Head of caudate nucleus (tissue), 42 donors: ENCODE data around the gene LPAR3.

ENCODE experiments used
- DNase-seq, 42 donors: peaks; one replicate each; pipeline versions ENCODE4 v3.0.0 to v3.0.0-alpha.2; 2020 to 2021; ENCODE audit warnings: mixed read lengths in 7 of 42
- intact Hi-C: fragments of 100-400 bp; cut with DNase I; formaldehyde crosslinking; loops from one replicate; pipeline ENCODE4 v1.15.0; 2022

The LPAR3 gene

DNA sequence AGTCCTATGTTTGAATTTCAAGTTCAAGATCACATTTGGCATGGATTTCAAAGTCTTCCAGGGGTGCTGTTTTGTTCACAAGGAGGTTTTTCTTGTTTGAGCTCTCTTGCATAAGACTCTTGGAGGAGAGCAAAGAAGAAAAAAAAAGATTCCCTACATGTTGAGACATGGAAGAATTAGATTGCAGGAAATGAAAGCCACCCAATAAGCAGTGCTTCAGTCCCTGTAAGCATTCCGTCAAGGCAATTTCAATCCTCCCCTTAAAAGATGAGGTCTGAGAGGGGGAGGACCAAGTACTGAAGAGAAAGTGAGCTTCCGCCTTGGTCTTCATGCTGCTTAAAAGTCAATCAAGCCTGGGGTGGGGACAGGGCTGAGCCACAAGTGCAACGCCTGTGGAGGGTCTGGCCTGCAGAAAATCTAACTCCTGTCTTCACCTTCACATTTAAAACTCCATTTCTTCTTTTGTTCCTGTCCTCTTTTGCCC lies 50.2 kb downstream of the LPAR3 start:
- intact Hi-C loops: no loop called here
- no peak for DNase-seq

DNA sequence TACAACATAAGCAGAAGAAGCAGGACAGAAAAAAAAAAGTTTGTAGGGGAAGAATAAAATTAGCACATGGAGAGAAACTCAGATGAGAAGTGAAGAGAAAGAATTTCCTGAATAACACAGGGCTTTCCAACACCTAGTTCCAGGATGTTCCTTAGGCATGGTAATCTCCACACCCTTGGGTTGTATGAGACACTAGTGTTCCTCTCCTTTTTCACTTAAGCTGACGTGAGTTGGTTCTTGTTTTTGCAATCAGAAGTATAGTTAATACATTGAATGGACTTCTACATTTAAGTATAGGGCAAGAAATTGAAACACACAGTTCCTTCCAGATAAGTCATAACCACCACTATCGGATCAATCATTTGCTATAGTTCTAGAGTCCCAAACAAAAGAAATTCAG lies 51.0 kb downstream of the LPAR3 start:
- no peak for DNase-seq

DNA sequence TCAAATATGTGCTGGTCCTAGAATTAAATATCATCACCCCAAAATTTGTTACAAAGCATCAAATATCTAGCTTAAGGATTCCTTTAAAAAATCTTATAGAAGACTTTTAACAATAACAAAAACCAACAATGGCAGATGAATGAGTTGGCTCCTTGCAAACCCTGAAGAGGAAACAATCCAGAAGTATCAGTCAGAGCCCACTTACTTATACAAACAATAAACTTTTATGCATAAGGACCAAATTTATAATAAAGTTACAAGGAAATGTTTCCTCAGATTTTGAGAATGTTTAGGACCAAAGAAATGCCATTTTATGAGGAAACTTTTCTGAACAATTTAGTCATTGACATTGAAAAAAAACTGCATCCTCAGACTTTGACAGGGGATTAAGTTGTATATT lies 52.7 kb downstream of the LPAR3 start:
- intact Hi-C loops: no loop called here
- DNase-seq: no peak

More for the DNA sequence above, 51.0 kb downstream of the LPAR3 start:
- intact Hi-C loops: no loop called here

DNA sequence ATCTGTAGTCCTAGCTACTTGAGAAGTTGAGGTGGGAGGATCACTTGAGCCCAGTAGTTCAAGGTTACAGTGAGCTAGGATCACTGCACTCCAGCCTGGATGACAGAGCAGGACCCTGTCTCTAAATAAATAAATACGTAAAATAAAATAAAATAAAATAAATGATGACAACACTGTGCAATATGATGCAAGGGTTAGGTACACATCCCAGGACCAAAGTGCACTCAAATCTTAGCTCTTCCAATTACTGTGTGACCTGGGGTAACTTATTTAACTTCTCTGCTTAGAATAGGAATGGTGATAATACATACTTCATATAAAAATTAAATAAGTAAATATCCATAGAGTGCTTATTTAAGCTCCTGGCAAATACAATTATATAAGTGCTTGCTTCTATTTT lies 53.5 kb downstream of the LPAR3 start:
- intact Hi-C loops: no loop called here

DNA sequence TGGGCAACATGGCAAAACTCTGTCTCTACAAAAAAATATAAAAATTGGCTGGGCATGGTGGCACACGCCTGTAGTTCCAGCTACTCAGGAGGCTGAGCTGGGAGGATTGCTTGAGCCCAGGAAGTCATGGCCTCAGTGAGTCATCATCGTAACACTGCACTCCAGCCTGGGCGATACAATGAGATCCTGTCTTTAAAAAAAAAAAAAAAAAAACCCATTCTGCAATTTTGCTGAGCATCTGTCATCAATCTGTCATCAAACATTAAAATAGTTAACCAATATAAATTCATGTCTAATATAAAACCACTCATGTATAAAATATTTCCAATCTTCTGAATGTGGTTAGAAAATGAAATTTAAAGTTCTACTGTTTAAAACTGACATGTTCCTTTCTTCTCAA lies 56.9 kb downstream of the LPAR3 start:
- intact Hi-C loops: no loop called here
- no peak for DNase-seq

More for the DNA sequence above, 53.5 kb downstream of the LPAR3 start:
- no peak for DNase-seq

DNA sequence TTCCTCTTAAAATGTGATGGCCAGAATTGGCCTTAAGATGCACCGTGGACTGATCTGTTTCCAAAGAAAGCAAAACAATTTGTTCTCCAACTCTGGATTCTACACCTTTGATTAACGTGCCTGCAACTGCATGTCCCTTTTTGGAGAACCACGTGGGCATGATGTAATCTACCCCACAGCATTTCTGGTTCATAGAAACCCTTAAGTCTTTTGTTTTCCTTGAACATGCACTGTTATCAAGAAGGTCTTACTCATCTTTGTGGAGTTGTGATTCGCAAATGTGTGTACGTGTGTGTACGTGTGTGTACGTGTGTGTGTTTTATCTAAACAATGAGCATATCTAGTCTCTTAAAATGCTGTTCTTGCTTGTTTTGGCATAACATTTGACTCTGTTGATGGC lies 57.8 kb downstream of the LPAR3 start:
- no peak for DNase-seq
- intact Hi-C loops: no loop called here

DNA sequence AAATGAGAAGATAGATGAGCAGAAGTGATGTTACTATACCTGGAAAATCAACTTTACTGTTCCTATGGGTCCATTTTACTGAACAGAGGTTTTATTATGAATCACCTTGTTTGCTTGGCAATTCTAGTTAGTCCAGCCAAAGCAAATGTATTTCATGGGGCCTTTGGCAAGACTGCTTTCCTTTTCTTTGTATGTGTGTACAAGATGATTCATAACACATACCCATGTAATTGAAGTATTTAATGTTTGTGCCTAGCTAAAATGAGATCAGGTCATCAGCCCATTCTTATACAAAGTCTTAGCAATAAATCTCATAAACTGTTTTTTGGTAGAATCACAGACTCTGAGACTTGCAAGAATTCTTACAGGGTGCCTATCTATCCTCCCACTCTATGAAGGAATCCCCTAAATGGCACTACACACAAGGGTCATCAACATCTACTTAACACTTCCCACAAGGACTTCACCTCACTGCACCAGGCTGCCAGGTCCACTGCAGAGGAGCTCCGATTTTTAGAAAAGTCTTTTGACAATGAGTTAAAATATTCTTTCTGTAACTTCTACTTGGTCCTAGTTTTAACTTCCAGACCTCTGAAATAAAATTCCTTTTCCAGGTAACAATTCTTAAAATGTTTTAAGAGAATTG lies 58.5 kb downstream of the LPAR3 start:
- DNase-seq: no peak
- intact Hi-C loops: no loop called here

DNA sequence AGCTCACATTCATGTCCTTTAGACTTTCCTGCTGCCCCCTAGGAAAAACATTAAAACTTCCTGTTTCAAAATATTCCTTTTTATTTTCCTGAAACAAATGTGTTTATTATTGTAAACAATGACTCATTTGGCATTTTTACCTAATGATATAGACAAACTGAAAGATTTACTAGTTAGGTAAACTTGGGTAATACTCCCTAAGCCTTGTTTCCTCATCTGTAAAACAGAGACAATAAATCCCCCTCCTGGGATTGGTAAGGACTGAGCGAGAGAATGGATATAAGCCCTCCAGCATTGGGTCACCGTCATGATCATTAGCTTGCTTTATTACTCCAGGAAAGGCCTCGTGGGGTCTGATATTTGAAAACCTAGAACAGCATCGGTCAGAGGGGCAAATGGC lies 59.8 kb downstream of the LPAR3 start:
- no peak for DNase-seq
- intact Hi-C loops: no loop called here

DNA sequence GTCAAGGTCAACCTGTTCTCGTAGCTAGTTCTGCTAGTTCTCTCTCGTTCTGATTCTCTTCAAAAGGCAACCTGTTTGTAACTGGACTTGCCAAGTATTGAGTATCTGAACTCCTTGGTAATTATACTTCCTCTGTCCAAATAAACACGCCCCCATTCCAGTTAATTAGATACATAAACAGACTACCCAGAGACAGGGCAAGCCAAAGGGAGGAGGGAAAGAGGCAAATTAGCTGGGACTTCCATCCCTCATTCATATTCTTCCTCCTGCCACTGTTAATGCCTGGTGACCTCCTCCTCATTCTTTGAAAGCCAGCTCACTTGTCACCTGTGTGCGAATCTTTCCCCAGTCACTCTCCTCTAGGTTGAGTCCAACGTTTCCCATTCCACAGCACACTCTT lies 62.9 kb downstream of the LPAR3 start:
- no peak for DNase-seq
- intact Hi-C loops: no loop called here

DNA sequence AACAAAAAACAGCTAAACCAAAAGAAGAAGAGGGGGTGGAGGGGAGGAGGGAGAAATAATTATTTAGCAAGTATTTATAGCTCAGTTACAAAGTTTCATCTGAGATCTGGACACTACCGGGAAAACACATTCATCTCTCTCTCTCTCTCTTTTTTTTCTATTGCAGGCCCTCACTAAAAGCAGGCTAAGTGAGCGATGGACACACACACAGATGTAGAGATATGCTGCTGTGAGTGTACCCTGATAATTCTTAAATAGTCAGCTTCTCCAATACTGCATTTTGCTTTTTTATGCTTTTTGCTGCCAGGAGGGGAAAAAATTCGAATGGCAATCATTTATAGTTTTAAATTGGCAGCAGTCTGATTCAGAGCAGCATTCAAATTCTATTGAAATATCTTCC lies 65.0 kb downstream of the LPAR3 start:
- intact Hi-C loops: no loop called here
- no peak for DNase-seq

DNA sequence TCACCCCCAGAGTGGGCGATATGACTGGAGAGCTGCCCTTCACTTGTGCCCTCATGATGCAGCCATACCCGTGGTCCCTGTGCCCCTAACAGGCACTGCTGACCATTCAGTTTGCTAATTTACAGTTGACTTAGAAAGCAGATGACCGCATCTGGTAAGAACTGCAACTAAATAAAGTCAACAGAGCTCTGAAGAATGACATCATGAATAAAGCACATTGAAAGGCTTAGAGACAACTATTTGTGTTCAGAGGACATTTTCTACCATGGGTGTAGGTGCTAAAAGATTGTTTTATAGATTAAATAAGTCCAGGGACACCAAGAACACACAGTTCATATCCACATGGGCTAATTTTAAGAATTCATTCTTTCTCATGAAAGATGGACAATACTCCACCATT lies 65.5 kb downstream of the LPAR3 start:
- intact Hi-C loops: no loop called here
- DNase-seq: no peak

DNA sequence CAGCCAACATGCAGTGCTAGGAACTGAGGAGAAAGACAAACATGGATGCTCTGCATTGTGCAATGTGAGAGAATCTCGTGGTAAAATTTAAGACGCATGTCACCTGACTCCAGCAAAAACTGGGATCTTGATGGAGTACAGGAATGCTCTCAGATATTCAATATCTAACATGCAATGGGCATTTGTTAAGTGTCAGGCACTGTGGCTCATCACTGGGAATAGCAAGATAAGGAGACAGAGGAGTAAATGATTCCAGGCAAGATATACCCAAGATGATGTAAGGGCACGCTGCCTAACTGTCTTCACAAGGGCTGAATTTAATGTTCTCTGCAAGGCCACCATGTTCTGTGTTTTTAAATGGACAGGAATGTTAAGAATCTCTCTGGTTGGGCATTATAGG lies 67.8 kb downstream of the LPAR3 start:
- intact Hi-C loops: no loop called here

DNA sequence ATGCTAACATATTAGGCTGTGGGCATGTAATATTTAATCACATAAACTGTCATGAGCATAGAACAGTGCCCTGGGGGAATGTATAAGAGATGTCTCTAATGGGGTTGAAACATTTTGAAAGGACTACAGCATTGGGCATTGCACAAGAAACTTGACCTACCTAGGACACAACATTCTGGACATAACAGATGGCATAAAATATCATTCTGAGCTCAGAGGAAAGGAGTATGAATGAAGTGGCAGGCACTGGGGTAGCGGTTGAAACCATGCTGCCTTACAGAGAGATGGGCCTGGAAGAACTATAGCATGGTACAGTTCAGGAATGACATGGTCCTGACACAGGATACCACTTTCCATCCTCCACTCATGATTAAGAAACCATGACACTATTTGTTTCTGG lies 69.0 kb downstream of the LPAR3 start:
- DNase-seq: no peak
- intact Hi-C loops: no loop called here

More for the DNA sequence above, 67.8 kb downstream of the LPAR3 start:
- DNase-seq: no peak

DNA sequence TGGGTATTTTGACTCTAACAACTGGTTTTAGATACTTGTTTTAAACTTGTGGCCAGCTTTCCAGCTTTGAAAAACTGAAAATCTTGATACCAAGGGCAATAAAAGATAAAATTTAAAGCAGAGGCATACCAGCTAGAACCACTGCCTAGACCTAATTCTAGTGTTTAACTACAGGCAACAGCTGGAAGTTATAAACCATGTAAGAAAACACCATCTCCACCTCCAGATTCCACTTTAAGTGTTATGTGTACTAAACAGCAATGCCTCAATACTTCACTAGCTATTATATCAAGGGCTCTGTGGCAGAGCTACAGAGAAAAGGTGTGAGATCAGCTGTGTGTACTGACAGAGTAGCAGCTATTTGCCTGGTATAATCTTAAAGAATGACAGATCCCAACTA lies 69.5 kb downstream of the LPAR3 start:
- no peak for DNase-seq
- intact Hi-C loops: no loop called here

DNA sequence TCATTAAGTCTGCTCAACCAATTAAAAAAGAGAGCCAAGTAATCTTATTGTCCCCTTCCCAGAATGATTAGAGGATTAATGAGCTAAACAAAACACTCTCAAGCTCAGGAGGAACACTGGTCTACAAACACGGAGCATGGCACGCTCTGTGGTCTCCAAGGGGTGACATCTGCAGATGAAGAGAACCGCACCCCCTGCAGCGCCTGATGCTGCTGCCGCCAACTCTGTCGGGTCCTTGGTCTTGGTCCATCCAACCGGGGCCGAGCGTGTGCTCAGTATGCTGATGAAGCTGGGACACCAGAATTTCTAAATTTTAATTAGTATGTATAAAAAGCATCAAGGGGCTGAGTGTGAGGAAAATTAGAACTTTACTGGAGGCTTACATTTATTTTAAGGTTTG lies 82.7 kb downstream of the LPAR3 start:
- intact Hi-C loops: no loop called here
- DNase-seq: peak in 6 of 42 donors; percentile 2 to 39 (median 10)

DNA sequence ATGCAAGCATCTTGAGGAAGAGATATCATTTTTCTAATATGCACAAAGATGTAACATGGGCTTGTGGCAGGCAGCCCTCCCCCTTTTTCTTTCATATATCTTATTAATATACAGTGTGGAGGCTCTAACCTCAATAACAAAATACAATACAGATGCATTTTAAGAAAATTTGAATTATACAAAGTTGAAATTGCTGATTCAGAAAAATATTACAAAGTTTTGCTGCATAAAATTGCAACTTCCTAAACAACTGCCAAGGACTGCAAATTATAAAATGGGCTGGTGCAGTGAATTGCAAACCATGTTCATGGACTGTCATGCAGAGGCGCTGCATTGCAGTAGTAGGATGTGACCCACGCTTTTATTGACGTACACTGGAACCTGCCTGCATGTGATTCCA lies 84.0 kb downstream of the LPAR3 start:
- intact Hi-C loops: no loop called here
- no peak for DNase-seq

DNA sequence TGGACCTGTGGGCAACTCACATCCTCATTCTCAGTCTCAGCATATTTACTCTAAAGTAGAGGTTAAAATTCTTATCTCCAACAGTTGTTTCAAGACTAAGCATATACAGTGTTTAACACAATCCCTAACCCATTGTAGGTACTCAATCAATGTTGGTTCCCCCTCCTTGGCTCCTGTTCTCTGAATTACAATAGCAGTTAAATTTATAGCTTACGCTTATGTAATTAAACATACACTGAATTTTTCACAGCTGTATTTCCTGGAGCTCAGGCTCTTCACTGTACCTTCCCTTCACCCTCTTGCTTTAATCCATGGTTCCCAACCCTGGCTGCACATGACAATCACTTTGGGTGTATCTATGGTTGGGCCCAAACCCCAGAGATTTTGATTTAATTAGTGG lies 89.4 kb downstream of the LPAR3 start:
- intact Hi-C loops: no loop called here
- no peak for DNase-seq

DNA sequence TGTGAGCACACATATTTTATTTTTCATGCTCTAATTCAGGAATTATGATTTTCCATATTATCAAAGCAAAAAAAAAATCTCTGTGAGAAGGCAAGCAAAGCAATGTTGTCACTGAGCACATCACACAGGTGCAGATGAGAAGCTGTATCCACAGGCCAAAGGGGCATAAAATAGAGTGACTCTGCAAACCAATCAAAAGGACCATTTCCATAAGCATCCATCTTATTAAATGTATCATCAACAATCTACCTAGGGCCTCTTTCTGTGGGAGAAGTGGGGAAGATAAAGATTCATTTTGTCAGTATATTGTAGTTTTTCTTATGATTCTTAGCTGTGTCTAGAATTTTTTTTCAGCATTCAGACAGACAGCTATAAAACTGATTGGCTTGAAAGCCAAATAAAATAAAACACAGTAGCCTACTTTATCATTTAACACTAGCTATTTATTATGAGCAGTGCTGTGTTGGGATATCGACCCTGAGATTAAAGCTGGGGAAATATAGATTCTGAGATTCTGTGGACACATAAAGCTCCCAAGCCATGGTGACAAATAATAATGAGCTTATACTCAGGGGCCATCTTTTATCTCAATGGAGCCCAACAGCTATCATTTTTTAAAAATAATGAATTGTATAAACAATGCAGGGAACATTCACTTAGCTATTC lies 90.3 kb downstream of the LPAR3 start:
- intact Hi-C loops: no loop called here

DNA sequence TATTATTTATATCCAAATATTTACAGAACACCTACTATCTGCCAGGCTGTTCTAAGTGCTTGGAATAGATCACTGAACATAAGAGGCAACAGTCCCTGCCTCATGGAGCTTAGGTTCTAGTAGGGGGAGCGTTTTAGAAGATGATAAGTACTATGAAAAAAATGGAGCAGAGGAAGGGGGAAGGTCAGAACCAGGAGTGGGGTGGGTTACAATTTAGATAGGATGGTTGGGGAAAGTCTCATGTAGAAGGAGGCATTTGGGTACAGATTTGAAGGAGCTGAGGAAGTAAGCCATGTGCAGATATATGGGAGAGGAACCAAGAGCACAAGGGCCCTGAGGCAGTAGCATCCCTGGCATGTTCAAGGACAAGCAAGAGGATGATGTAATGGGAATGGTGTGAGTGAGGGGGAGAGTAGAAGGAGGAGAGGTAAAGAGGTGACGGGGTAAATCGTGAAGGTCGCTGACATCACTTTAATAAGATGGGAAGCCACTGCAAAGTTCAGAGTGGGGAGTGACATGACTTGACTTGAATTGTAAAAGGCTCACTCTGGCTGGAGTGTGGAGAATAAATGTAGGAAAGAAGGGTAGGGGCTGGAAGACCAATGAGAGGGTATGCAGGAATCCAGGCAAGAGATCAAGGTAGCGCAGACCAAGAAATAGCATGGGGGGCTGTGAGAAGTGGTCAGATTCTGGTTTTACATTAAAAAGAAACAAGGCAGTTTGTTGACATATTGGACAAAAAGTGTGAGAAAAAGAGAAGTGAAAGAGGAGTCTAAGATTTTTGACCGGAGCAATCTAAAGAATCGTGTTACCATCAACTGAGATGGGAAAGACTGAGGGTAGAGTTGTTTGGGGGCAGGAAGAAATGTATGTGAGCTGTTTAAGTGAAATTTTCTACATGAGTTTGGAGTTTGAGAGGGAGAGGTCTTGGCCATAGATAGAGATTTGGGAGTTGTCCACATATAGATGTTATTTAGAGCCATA lies 92.6 kb downstream of the LPAR3 start:
- DNase-seq: no peak
- intact Hi-C loops: no loop called here

More for the DNA sequence above, 90.3 kb downstream of the LPAR3 start:
- no peak for DNase-seq

DNA sequence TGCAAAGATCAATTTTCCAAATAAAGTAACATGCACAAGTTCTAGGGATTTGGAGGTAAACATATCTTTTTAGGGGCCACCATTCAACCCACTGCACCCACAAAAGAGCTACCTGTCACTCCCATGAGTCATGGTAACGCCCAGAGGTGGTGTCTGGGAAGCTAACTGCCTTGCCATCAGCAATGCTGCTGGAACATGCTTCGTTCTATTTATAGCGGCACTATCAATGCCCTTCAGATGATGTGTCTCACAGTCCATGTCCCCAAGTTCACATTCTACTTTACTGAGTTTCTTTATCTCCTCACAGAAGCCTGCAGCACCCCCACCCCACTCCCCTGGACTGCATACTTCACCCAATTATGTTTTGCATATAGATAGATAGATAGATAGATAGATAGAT lies 95.4 kb downstream of the LPAR3 start:
- intact Hi-C loops: no loop called here
- DNase-seq: no peak
